Activated CD4-positive, alpha-beta T cell treated with anti-CD3 and anti-CD28 coated beads, Interleukin-2, amount 10 ng/mL, durations not matched to agents 24 days and 14 days (primary cell): ENCODE measurements around the gene ACTG2. TPM values are rescaled to one million over a fixed set of nuclear protein-coding genes. Genes with fewer than 3 reads are reported as not detected.

ENCODE experiments used
- DNase-seq: peaks from one replicate; pipeline ENCODE4 v3.0.0; 2022
- H3K27ac Mint-ChIP-seq: one replicate; pipeline ENCODE4 v1.8.0; 2022; ENCODE audit warnings: mild to moderate bottlenecking, mixed read lengths
- H3K27me3 Mint-ChIP-seq: one replicate; pipeline ENCODE4 v1.8.0; 2022; ENCODE audit warnings: mixed read lengths
- H3K36me3 Mint-ChIP-seq: one replicate; pipeline ENCODE4 v1.8.0; 2022; ENCODE audit warnings: low read depth, mild to moderate bottlenecking, mixed read lengths
- H3K4me1 Mint-ChIP-seq: one replicate; pipeline ENCODE4 v1.8.0; 2021; ENCODE audit warnings: mixed read lengths
- H3K4me3 Mint-ChIP-seq: one replicate; pipeline ENCODE4 v1.8.0; 2022; ENCODE audit warnings: mild to moderate bottlenecking, moderate library complexity, mixed read lengths
- H3K9me3 Mint-ChIP-seq: one replicate; pipeline ENCODE4 v1.8.0; 2021; ENCODE audit warnings: mixed read lengths
- intact Hi-C: fragments of 100-400 bp; cut with micrococcal nuclease; formaldehyde crosslinking; loops from one replicate; pipeline ENCODE4 v1.15.1; 2023
- total RNA-seq: library from RNA; stranded (reverse); gene quantifications from 2 replicates; pipeline ENCODE4 v1.2.3, GENCODE V29; 2022

ACTG2 gene
- total RNA-seq, 1 donor from 2014 or later = not detected

DNA sequence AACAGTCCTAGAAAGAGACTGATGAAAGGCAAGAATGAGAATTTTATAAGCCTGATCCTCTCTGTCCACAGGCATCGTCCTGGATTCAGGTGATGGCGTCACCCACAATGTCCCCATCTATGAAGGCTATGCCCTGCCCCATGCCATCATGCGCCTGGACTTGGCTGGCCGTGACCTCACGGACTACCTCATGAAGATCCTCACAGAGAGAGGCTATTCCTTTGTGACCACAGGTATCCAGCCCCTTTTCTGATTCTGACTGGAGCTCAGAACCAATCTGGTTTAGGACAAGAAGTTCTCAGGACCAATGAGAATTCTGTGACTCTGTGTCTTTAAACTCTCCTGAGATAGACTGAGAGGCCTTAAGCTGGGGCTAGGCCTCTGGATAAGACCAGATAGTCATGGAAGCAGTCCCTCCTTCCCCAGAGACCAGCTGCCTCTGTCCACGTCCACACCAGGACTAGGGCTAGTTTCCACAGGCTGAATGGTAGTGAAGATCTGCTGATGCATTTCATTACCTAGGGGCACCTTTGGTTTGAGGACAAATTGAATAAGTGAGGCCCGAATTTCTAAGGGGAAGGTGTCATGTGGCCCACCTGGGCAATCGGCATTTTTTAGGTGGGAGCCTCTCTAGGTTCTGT lies 20.7 kb downstream of the ACTG2 start:
- H3K9me3 Mint-ChIP-seq = no peaks in the 10 kb centered on the region
- no peak overlapping the region for H3K4me3 Mint-ChIP-seq
- intact Hi-C loops = no loop called here
- H3K36me3 Mint-ChIP-seq = no peaks in the 10 kb centered on the region
- no peak overlapping the region for H3K27ac Mint-ChIP-seq
- DNase-seq = no peak
- H3K4me1 Mint-ChIP-seq = peaks cover 5% of the 10 kb centered on the region
- H3K27me3 Mint-ChIP-seq = no peaks in the 10 kb centered on the region

GRCh38 chr2:73914667-73915066 lies 21.9 kb downstream of the ACTG2 start:
- no peaks in the 10 kb centered on the region for H3K27me3 Mint-ChIP-seq
- H3K27ac Mint-ChIP-seq = no peak overlapping the region
- H3K4me3 Mint-ChIP-seq = no peak overlapping the region
- no peaks in the 10 kb centered on the region for H3K36me3 Mint-ChIP-seq
- intact Hi-C loops = no loop called here
- DNase-seq = no peak
- no peaks in the 10 kb centered on the region for H3K9me3 Mint-ChIP-seq
- H3K4me1 Mint-ChIP-seq = peaks cover 5% of the 10 kb centered on the region

GRCh38 chr2:73915437-73915993 lies 22.7 kb downstream of the ACTG2 start:
- no peak overlapping the region for H3K4me3 Mint-ChIP-seq
- no peaks in the 10 kb centered on the region for H3K9me3 Mint-ChIP-seq
- intact Hi-C loops = no loop called here
- DNase-seq = no peak
- no peaks in the 10 kb centered on the region for H3K27me3 Mint-ChIP-seq
- H3K27ac Mint-ChIP-seq = no peak overlapping the region
- no peaks in the 10 kb centered on the region for H3K36me3 Mint-ChIP-seq
- H3K4me1 Mint-ChIP-seq = peaks cover 5% of the 10 kb centered on the region

DNA sequence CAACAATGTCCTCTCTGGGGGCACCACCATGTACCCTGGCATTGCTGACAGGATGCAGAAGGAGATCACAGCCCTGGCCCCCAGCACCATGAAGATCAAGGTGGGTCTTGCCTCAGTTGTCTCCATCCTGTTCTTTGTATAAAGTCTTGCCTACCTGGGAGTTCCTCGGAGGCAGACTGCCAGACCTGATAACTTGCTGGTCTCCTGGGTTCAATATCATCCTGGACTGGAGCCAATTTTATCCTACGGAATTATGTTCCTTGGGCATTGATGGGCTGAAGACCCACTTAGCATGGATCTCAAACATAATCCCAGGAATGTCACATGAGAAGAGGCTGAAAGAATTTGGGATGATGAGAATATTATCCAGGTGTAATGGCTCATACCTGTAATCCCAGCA lies 23.9 kb downstream of the ACTG2 start:
- no peaks in the 10 kb centered on the region for H3K9me3 Mint-ChIP-seq
- DNase-seq = no peak
- no peak overlapping the region for H3K4me3 Mint-ChIP-seq
- no peak overlapping the region for H3K27ac Mint-ChIP-seq
- H3K4me1 Mint-ChIP-seq = peaks cover 8% of the 10 kb centered on the region
- intact Hi-C loops = no loop called here
- H3K36me3 Mint-ChIP-seq = no peaks in the 10 kb centered on the region
- no peaks in the 10 kb centered on the region for H3K27me3 Mint-ChIP-seq

DNA sequence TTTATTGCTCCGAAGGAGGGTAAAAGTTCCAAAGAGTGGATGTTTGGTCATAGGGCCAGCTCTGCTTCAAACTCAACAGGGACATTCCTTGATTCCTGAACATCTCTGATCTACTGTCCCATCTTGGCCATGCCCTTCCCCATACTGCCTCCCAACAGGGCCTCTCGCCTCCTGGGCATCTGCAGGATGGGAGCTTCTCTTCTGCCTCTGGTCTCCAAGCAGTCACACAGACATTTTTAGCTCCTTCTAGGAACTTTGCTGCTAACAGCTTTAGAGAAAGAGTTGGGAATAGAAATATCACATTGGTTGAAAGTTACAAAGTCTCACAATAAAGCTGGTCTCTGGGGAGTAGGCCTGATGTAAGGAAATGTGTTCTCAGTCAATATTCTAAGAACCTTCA lies 24.5 kb downstream of the ACTG2 start:
- Mint-ChIP-seq H3K4me1 (peaks cover 9% of the 10 kb centered on the region), H3K27ac (no peak overlapping the region), H3K9me3 (no peaks in the 10 kb centered on the region), H3K36me3 (no peaks in the 10 kb centered on the region), H3K4me3 (no peak overlapping the region), H3K27me3 (no peaks in the 10 kb centered on the region)
- DNase-seq = no peak
- intact Hi-C loops = no loop called here

DNA sequence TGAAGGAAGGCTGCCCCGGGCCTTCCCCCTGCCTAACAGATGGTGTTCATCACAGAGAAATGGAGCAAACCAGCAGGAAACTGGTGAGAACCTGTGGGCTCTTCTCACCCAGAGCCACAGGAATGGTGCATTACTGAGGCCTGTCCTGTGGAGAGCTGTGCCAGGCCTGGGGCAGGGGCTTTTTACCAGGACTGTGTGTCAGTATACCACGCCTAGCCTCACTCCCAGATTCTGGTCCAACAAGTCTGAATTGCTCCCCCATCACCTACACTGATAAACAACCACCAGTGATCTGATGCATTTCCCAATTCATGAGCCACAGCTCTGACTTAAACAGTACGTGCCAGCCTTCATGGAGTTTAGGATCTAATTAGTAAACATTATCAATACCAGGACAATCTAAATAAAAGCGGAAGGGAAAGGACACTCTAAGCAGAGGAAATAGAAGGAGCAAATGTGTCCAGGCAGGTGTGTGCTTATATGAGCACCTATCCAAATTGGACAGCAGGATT lies 24.9 kb downstream of the ACTG2 start:
- DNase-seq = no peak
- Mint-ChIP-seq H3K36me3 (no peaks in the 10 kb centered on the region), H3K4me1 (peaks cover 9% of the 10 kb centered on the region), H3K27me3 (no peaks in the 10 kb centered on the region), H3K27ac (no peak overlapping the region), H3K4me3 (no peak overlapping the region), H3K9me3 (no peaks in the 10 kb centered on the region)
- intact Hi-C loops = no loop called here

DNA sequence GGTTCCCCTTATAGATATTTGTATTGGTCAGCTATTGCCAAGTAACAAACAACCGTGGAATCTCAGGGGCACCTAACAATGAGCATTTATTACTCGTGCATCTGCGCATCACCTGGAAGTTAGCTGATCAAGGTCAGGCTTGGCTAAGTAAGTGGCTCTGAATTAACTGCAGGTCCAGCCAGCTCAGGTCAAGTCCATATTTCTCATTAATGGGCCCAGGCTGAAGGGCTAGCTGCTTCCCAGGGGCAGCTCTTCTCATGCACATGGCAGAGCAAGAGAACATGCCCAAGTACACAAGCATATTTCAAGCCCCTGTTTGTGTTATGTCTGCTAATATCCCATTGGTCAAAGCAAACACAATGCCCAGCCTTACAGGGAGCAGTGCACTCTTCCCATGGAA lies 26.0 kb downstream of the ACTG2 start:
- Mint-ChIP-seq H3K4me3 (no peak overlapping the region), H3K9me3 (no peaks in the 10 kb centered on the region), H3K27me3 (no peaks in the 10 kb centered on the region), H3K27ac (no peak overlapping the region), H3K4me1 (peaks cover 14% of the 10 kb centered on the region), H3K36me3 (no peaks in the 10 kb centered on the region)
- DNase-seq = no peak
- intact Hi-C loops = no loop called here

DNA sequence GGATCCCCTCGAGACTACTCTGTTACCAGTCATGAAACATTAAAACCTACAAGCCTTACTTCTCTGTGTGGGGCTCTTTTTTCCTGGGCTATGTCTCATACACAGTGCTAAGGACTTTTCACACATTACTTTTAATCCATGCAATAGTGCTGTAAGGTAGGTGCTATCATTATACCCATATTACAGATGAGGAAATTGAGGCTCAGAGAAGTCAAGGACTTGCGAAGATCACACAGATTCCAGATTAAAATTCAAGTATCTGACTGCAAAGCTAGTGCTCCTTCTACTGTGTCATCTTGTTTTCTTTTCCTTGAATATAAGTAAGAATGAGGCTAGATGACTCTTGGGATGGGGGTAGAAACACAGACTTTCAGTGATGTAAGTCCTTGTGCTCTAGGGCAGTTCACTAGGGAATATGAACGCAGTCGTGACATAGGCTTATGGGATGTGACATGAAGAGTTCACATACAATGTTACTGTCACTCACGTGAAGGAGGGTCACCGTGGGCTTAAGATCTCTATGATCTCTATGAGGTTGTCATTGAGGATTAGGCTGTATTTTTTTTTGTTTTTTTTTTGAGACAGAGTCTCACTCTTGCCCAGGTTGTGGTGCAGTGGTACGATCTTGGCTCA lies 26.9 kb downstream of the ACTG2 start:
- no peaks in the 10 kb centered on the region for H3K9me3 Mint-ChIP-seq
- no peaks in the 10 kb centered on the region for H3K27me3 Mint-ChIP-seq
- no peak overlapping the region for H3K4me3 Mint-ChIP-seq
- intact Hi-C loops = no loop called here
- no peak for DNase-seq
- H3K4me1 Mint-ChIP-seq = peaks cover 13% of the 10 kb centered on the region
- no peak overlapping the region for H3K27ac Mint-ChIP-seq
- H3K36me3 Mint-ChIP-seq = no peaks in the 10 kb centered on the region

GRCh38 chr2:73920577-73921545 lies 28.1 kb downstream of the ACTG2 start:
- Mint-ChIP-seq H3K36me3 (no peaks in the 10 kb centered on the region), H3K4me1 (peaks cover 11% of the 10 kb centered on the region), H3K27ac (no peak overlapping the region), H3K4me3 (no peak overlapping the region), H3K27me3 (no peaks in the 10 kb centered on the region), H3K9me3 (no peaks in the 10 kb centered on the region)
- DNase-seq = peak; percentile 73
- intact Hi-C loops = no loop called here

- Mint-ChIP-seq H3K4me1 (peaks cover 15% of the 10 kb centered on the region), H3K27ac (no peak overlapping the region), H3K9me3 (peaks cover 3% of the 10 kb centered on the region), H3K4me3 (no peak overlapping the region), H3K36me3 (peaks cover under 1% of the 10 kb centered on the region), H3K27me3 (no peaks in the 10 kb centered on the region)
- intact Hi-C loops = no loop called here
- DNase-seq = no peak
These were observed 28.8 kb downstream of the ACTG2 start for GRCh38 chr2:73921581-73921980.

DNA sequence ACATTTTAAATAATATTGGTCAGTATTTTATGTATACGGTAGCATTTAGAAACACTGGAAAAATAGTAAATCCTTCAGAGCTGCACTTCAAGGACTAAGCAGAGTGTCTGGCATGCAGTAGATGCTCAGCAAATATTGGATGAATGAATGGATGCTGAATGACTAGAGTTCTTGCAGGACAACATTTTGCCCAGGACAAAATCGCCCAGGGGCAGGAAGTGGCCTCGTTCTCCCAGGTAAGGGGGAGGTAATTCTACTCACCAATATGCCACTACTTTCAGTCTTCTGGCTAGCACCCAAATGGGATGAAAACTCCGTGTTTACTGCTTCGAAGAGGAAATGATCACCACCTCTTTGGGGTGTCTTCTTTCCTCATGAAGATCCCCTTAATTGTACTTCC lies 29.9 kb downstream of the ACTG2 start:
- Mint-ChIP-seq H3K27ac (no peak overlapping the region), H3K27me3 (no peaks in the 10 kb centered on the region), H3K9me3 (peaks cover 3% of the 10 kb centered on the region), H3K36me3 (peaks cover 6% of the 10 kb centered on the region), H3K4me3 (no peak overlapping the region), H3K4me1 (peaks cover 17% of the 10 kb centered on the region)
- no peak for DNase-seq
- intact Hi-C loops = no loop called here

DNA sequence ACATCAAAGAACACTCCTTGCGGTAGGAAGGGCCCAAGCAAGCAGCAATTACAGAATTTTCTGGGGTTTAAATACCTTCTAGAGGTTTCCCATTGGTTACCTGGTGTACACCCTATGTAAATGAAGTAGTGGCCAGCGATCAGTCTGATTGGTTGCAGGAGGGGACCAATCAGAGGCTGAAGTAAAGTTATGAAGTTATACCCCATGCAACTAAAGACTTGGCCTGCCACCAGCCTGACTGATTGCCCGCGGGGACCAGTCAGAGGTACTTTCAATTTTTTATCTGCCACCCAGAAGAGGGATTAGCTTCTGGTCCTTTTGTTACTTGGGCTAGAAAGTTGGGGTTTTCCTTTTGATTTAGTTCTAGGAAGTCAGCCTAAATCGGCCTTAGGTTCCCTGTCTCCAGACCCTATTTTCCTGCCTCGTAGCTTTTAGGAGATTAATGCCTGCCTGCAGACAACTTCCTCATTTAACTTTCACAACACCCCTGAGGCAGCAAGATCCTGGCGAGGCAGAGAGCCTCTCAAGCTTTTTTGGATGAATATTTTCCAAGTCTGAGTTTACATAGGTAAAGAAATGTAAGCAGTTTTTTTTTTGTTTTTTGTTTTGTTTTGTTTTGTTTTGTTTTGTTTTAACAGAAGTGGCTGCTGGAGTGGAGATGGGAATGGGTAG lies 32.4 kb downstream of the ACTG2 start:
- H3K27ac Mint-ChIP-seq = no peak overlapping the region
- DNase-seq = no peak
- peaks cover 23% of the 10 kb centered on the region for H3K36me3 Mint-ChIP-seq
- peaks cover 42% of the 10 kb centered on the region for H3K4me1 Mint-ChIP-seq
- peaks cover 3% of the 10 kb centered on the region for H3K9me3 Mint-ChIP-seq
- no peaks in the 10 kb centered on the region for H3K27me3 Mint-ChIP-seq
- no peak overlapping the region for H3K4me3 Mint-ChIP-seq
- intact Hi-C loops = loop anchor here (5.0 kb wide), 1 partner anchor 272 kb away; the partner anchor contains the start of gene MTHFD2

- H3K36me3 Mint-ChIP-seq = peaks cover 26% of the 10 kb centered on the region
These were observed 33.2 kb downstream of the ACTG2 start for GRCh38 chr2:73925853-73926492.

More at GRCh38 chr2:73925853-73926492, 33.2 kb downstream of the ACTG2 start:
- no peaks in the 10 kb centered on the region for H3K27me3 Mint-ChIP-seq
- peaks cover 45% of the 10 kb centered on the region for H3K4me1 Mint-ChIP-seq
- no peak for DNase-seq
- peak overlapping the region; percentile 86 for H3K27ac Mint-ChIP-seq
- peaks cover 3% of the 10 kb centered on the region for H3K9me3 Mint-ChIP-seq
- peak overlapping the region; percentile 93 for H3K4me3 Mint-ChIP-seq
- intact Hi-C loops = loop anchor here (1.0 to 5.0 kb wide), 8 partner anchors 19 to 271 kb away; partner anchors contain the start of genes MTHFD2 and TPRKB
